ENCODE data around the gene LMO7.

LMO7 gene

GRCh38 chr13:75763512-75763911, 127.4 kb downstream of the LMO7 start:
- Histone ChIP-seq H4K12ac (ENCODE audit: low read depth, low read length) (no peak overlapping the region), H3K23ac (ENCODE audit: low read length) (no peak overlapping the region), H2BK120ac (ENCODE audit: insufficient read depth, low read length, poor library complexity) (no peak overlapping the region), H4K8ac (ENCODE audit: low read depth, low read length) (no peak overlapping the region), H2AFZ (ENCODE audit: insufficient read depth, low read length, poor library complexity) (no peak overlapping the region), H3K27ac (ENCODE audit: low read depth, low read length) (no peak overlapping the region), H3K9me3 (ENCODE audit: insufficient read depth, low read depth, low read length) (no peaks in the 10 kb centered on the region), H2BK12ac (ENCODE audit: low read length) (no peak overlapping the region), H3K4me1 (ENCODE audit: control insufficient read depth in 1 of 2, insufficient read depth in 2 of 2, low read length in 2 of 2) (no peaks in the 10 kb centered on the region), H4K91ac (ENCODE audit: low read depth, low read length) (no peak overlapping the region), H3K36me3 (ENCODE audit: control insufficient read depth in 1 of 2, insufficient read depth in 2 of 2, low read length in 2 of 2) (no peaks in the 10 kb centered on the region), H3K27me3 (ENCODE audit: insufficient read depth, low read length) (no peaks in the 10 kb centered on the region), H3K4me2 (ENCODE audit: low read length) (no peak overlapping the region), H3K14ac (ENCODE audit: low read length) (no peak overlapping the region), H2AK5ac (ENCODE audit: low read length) (no peak overlapping the region), H3K79me1 (ENCODE audit: low read length) (no peaks in the 10 kb centered on the region), H3K4me3 (ENCODE audit: low read depth, low read length) (no peak overlapping the region), H2BK5ac (ENCODE audit: low read depth, low read length, poor library complexity) (no peak overlapping the region), H3K4ac (ENCODE audit: low read depth, low read length) (no peak overlapping the region), H3K79me2 (ENCODE audit: control insufficient read depth, insufficient read depth, low read length, poor library complexity) (no peaks in the 10 kb centered on the region), H3K18ac (ENCODE audit: low read length) (no peak overlapping the region), H3K9ac (ENCODE audit: low read length) (no peak overlapping the region)
- no CpG with 5 or more reads among the region's 3 CpGs for WGBS (ENCODE audit: extremely low coverage, insufficient coverage, insufficient read length)
- DNase-seq, result no peak

GRCh38 chr13:75764251-75764925, 128.3 kb downstream of the LMO7 start:
- no peaks in the 10 kb centered on the region for H3K27me3 ChIP-seq (ENCODE audit: insufficient read depth, low read length)
- H2AK5ac ChIP-seq (ENCODE audit: low read length), result no peak overlapping the region
- no peak overlapping the region for H3K14ac ChIP-seq (ENCODE audit: low read length)
- no peak overlapping the region for H2BK5ac ChIP-seq (ENCODE audit: low read depth, low read length, poor library complexity)
- no peak overlapping the region for H3K9ac ChIP-seq (ENCODE audit: low read length)
- no peaks in the 10 kb centered on the region for H3K4me1 ChIP-seq (ENCODE audit: control insufficient read depth in 1 of 2, insufficient read depth in 2 of 2, low read length in 2 of 2)
- H4K12ac ChIP-seq (ENCODE audit: low read depth, low read length), result no peak overlapping the region
- H3K79me2 ChIP-seq (ENCODE audit: control insufficient read depth, insufficient read depth, low read length, poor library complexity), result no peaks in the 10 kb centered on the region
- H3K27ac ChIP-seq (ENCODE audit: low read depth, low read length), result no peak overlapping the region
- WGBS (ENCODE audit: extremely low coverage, insufficient coverage, insufficient read length), result no CpG with 5 or more reads among the region's 2 CpGs
- no peak overlapping the region for H3K4me3 ChIP-seq (ENCODE audit: low read depth, low read length)
- H3K9me3 ChIP-seq (ENCODE audit: insufficient read depth, low read depth, low read length), result no peaks in the 10 kb centered on the region
- H4K8ac ChIP-seq (ENCODE audit: low read depth, low read length), result no peak overlapping the region
- no peak overlapping the region for H2BK120ac ChIP-seq (ENCODE audit: insufficient read depth, low read length, poor library complexity)
- no peak overlapping the region for H2AFZ ChIP-seq (ENCODE audit: insufficient read depth, low read length, poor library complexity)
- no peaks in the 10 kb centered on the region for H3K79me1 ChIP-seq (ENCODE audit: low read length)
- H4K91ac ChIP-seq (ENCODE audit: low read depth, low read length), result no peak overlapping the region
- no peak overlapping the region for H3K4ac ChIP-seq (ENCODE audit: low read depth, low read length)
- no peak overlapping the region for H3K23ac ChIP-seq (ENCODE audit: low read length)
- no peak for DNase-seq
- no peak overlapping the region for H3K4me2 ChIP-seq (ENCODE audit: low read length)
- H3K18ac ChIP-seq (ENCODE audit: low read length), result no peak overlapping the region
- H2BK12ac ChIP-seq (ENCODE audit: low read length), result no peak overlapping the region
- no peaks in the 10 kb centered on the region for H3K36me3 ChIP-seq (ENCODE audit: control insufficient read depth in 1 of 2, insufficient read depth in 2 of 2, low read length in 2 of 2)

GRCh38 chr13:75764926-75765310, 128.8 kb downstream of the LMO7 start:
- H3K14ac ChIP-seq (ENCODE audit: low read length), result no peak overlapping the region
- H3K27ac ChIP-seq (ENCODE audit: low read depth, low read length), result no peak overlapping the region

GRCh38 chr13:75766636-75767035, 130.5 kb downstream of the LMO7 start:
- no peak overlapping the region for H2AK5ac ChIP-seq (ENCODE audit: low read length)

More at GRCh38 chr13:75764926-75765310, 128.8 kb downstream of the LMO7 start:
- Histone ChIP-seq H2AK5ac (ENCODE audit: low read length) (no peak overlapping the region), H3K79me2 (ENCODE audit: control insufficient read depth, insufficient read depth, low read length, poor library complexity) (no peaks in the 10 kb centered on the region), H4K8ac (ENCODE audit: low read depth, low read length) (no peak overlapping the region), H2AFZ (ENCODE audit: insufficient read depth, low read length, poor library complexity) (no peak overlapping the region), H3K27me3 (ENCODE audit: insufficient read depth, low read length) (no peaks in the 10 kb centered on the region), H4K12ac (ENCODE audit: low read depth, low read length) (no peak overlapping the region), H3K4me3 (ENCODE audit: low read depth, low read length) (no peak overlapping the region), H3K18ac (ENCODE audit: low read length) (no peak overlapping the region), H3K4ac (ENCODE audit: low read depth, low read length) (no peak overlapping the region), H3K36me3 (ENCODE audit: control insufficient read depth in 1 of 2, insufficient read depth in 2 of 2, low read length in 2 of 2) (no peaks in the 10 kb centered on the region), H3K79me1 (ENCODE audit: low read length) (no peaks in the 10 kb centered on the region), H2BK12ac (ENCODE audit: low read length) (no peak overlapping the region), H3K4me1 (ENCODE audit: control insufficient read depth in 1 of 2, insufficient read depth in 2 of 2, low read length in 2 of 2) (no peaks in the 10 kb centered on the region), H2BK120ac (ENCODE audit: insufficient read depth, low read length, poor library complexity) (no peak overlapping the region), H4K91ac (ENCODE audit: low read depth, low read length) (no peak overlapping the region), H3K4me2 (ENCODE audit: low read length) (no peak overlapping the region), H2BK5ac (ENCODE audit: low read depth, low read length, poor library complexity) (no peak overlapping the region), H3K23ac (ENCODE audit: low read length) (no peak overlapping the region), H3K9ac (ENCODE audit: low read length) (no peak overlapping the region), H3K9me3 (ENCODE audit: insufficient read depth, low read depth, low read length) (no peaks in the 10 kb centered on the region)
- WGBS (ENCODE audit: extremely low coverage, insufficient coverage, insufficient read length), result no CpG with 5 or more reads among the region's 3 CpGs
- DNase-seq, result no peak

More at GRCh38 chr13:75766636-75767035, 130.5 kb downstream of the LMO7 start:
- H3K27me3 ChIP-seq (ENCODE audit: insufficient read depth, low read length), result no peaks in the 10 kb centered on the region
- no peak overlapping the region for H3K4me2 ChIP-seq (ENCODE audit: low read length)
- H2BK12ac ChIP-seq (ENCODE audit: low read length), result no peak overlapping the region
- no peaks in the 10 kb centered on the region for H3K36me3 ChIP-seq (ENCODE audit: control insufficient read depth in 1 of 2, insufficient read depth in 2 of 2, low read length in 2 of 2)
- H3K18ac ChIP-seq (ENCODE audit: low read length), result no peak overlapping the region
- no peak overlapping the region for H4K12ac ChIP-seq (ENCODE audit: low read depth, low read length)
- H3K79me1 ChIP-seq (ENCODE audit: low read length), result no peaks in the 10 kb centered on the region
- no peak overlapping the region for H3K4me3 ChIP-seq (ENCODE audit: low read depth, low read length)
- no peak overlapping the region for H4K8ac ChIP-seq (ENCODE audit: low read depth, low read length)
- no peak overlapping the region for H2AFZ ChIP-seq (ENCODE audit: insufficient read depth, low read length, poor library complexity)
- no peak overlapping the region for H3K9ac ChIP-seq (ENCODE audit: low read length)
- no peak overlapping the region for H4K91ac ChIP-seq (ENCODE audit: low read depth, low read length)
- no peak for DNase-seq
- H3K4me1 ChIP-seq (ENCODE audit: control insufficient read depth in 1 of 2, insufficient read depth in 2 of 2, low read length in 2 of 2), result no peaks in the 10 kb centered on the region
- no peak overlapping the region for H3K4ac ChIP-seq (ENCODE audit: low read depth, low read length)
- no peaks in the 10 kb centered on the region for H3K79me2 ChIP-seq (ENCODE audit: control insufficient read depth, insufficient read depth, low read length, poor library complexity)
- H3K14ac ChIP-seq (ENCODE audit: low read length), result no peak overlapping the region
- no peak overlapping the region for H2BK5ac ChIP-seq (ENCODE audit: low read depth, low read length, poor library complexity)
- H3K27ac ChIP-seq (ENCODE audit: low read depth, low read length), result no peak overlapping the region
- H2BK120ac ChIP-seq (ENCODE audit: insufficient read depth, low read length, poor library complexity), result no peak overlapping the region
- WGBS (ENCODE audit: extremely low coverage, insufficient coverage, insufficient read length), result no CpG with 5 or more reads among the region's 2 CpGs
- H3K23ac ChIP-seq (ENCODE audit: low read length), result no peak overlapping the region
- no peaks in the 10 kb centered on the region for H3K9me3 ChIP-seq (ENCODE audit: insufficient read depth, low read depth, low read length)

All from trophoblast cell (in vitro differentiated cells and primary cell).